ENCODE data around the gene FAM162B.
A peak's percentile ranks its signal among the peaks of the same experiment; 100 is the strongest.
"Not testable (repeated sequence)": the region's sequence is repeated elsewhere in the genome, so short reads cannot be mapped to it uniquely, and the experiment has no call there.

The FAM162B gene

GRCh38 chr6:116766506-116767176 is 1.1 kb upstream of the FAM162B start:
- Histone ChIP-seq H3K27ac (ENCODE audit: low read depth, low read length) (no peak overlapping the region), H3K4me3 (ENCODE audit: low read length) (no peak overlapping the region), H3K4me1 (ENCODE audit: insufficient read depth, low read length) (peaks cover 9% of the 10 kb centered on the region; the same call in 1 of the 2 replicates), H3K9ac (ENCODE audit: low read depth, low read length) (no peak overlapping the region), H3K36me3 (ENCODE audit: insufficient read depth, low read length) (no peaks in the 10 kb centered on the region), H3K27me3 (ENCODE audit: insufficient read depth, low read length) (peaks cover 46% of the 10 kb centered on the region), H3K9me3 (ENCODE audit: insufficient read depth, low read depth, low read length) (no peaks in the 10 kb centered on the region)
- 90% methylated on average over 5 of the region's 5 CpGs for WGBS

GRCh38 chr6:116764629-116764960 is 924 bp downstream of the FAM162B start:
- Histone ChIP-seq H3K36me3 (ENCODE audit: insufficient read depth, low read length) (no peaks in the 10 kb centered on the region), H3K4me3 (ENCODE audit: low read length) (peak overlapping the region; percentile 71), H3K4me1 (ENCODE audit: insufficient read depth, low read length) (peaks cover 9% of the 10 kb centered on the region; the same call in 1 of the 2 replicates), H3K9me3 (ENCODE audit: insufficient read depth, low read depth, low read length) (no peaks in the 10 kb centered on the region), H3K9ac (ENCODE audit: low read depth, low read length) (peak overlapping the region; percentile 7; the same call in 1 of the 2 replicates), H3K27me3 (ENCODE audit: insufficient read depth, low read length) (peaks cover 46% of the 10 kb centered on the region), H3K27ac (ENCODE audit: low read depth, low read length) (no peak overlapping the region)
- 6% methylated on average over 19 of the region's 19 CpGs for WGBS

GRCh38 chr6:116763906-116764628 is 1.5 kb downstream of the FAM162B start:
- no peaks in the 10 kb centered on the region for H3K36me3 ChIP-seq (ENCODE audit: insufficient read depth, low read length)
- no peak overlapping the region for H3K27ac ChIP-seq (ENCODE audit: low read depth, low read length)
- peaks cover 9% of the 10 kb centered on the region; the same call in 1 of the 2 replicates for H3K4me1 ChIP-seq (ENCODE audit: insufficient read depth, low read length)
- peaks cover 46% of the 10 kb centered on the region for H3K27me3 ChIP-seq (ENCODE audit: insufficient read depth, low read length)
- 53% methylated on average over 8 of the region's 11 CpGs for WGBS
- peak overlapping the region; percentile 71 for H3K4me3 ChIP-seq (ENCODE audit: low read length)
- no peaks in the 10 kb centered on the region for H3K9me3 ChIP-seq (ENCODE audit: insufficient read depth, low read depth, low read length)
- no peak overlapping the region; the same call in 1 of the 2 replicates for H3K9ac ChIP-seq (ENCODE audit: low read depth, low read length)

- H3K36me3 ChIP-seq (ENCODE audit: insufficient read depth, low read length), result no peaks in the 10 kb centered on the region
- no peak overlapping the region for H3K27ac ChIP-seq (ENCODE audit: low read depth, low read length)
- no peak overlapping the region for H3K4me3 ChIP-seq (ENCODE audit: low read length)
- no peak overlapping the region for H3K9ac ChIP-seq (ENCODE audit: low read depth, low read length)
- H3K27me3 ChIP-seq (ENCODE audit: insufficient read depth, low read length), result peaks cover 46% of the 10 kb centered on the region
- no peaks in the 10 kb centered on the region for H3K9me3 ChIP-seq (ENCODE audit: insufficient read depth, low read depth, low read length)
- H3K4me1 ChIP-seq (ENCODE audit: insufficient read depth, low read length), result peaks cover 9% of the 10 kb centered on the region; the same call in 1 of the 2 replicates
Measured at GRCh38 chr6:116763048-116763447, 2.5 kb downstream of the FAM162B start.

GRCh38 chr6:116762235-116762634 is 3.3 kb downstream of the FAM162B start:
- H3K9me3 ChIP-seq (ENCODE audit: insufficient read depth, low read depth, low read length), result no peaks in the 10 kb centered on the region
- H3K9ac ChIP-seq (ENCODE audit: low read depth, low read length), result no peak overlapping the region
- no peak overlapping the region for H3K27ac ChIP-seq (ENCODE audit: low read depth, low read length)
- no peak overlapping the region for H3K4me3 ChIP-seq (ENCODE audit: low read length)
- peaks cover 43% of the 10 kb centered on the region for H3K27me3 ChIP-seq (ENCODE audit: insufficient read depth, low read length)
- no CpG with 5 or more reads among the region's 1 CpG for WGBS
- H3K36me3 ChIP-seq (ENCODE audit: insufficient read depth, low read length), result no peaks in the 10 kb centered on the region
- H3K4me1 ChIP-seq (ENCODE audit: insufficient read depth, low read length), result peaks cover 9% of the 10 kb centered on the region; the same call in 1 of the 2 replicates

- peaks cover 9% of the 10 kb centered on the region; the same call in 1 of the 2 replicates for H3K4me1 ChIP-seq (ENCODE audit: insufficient read depth, low read length)
- H3K27ac ChIP-seq (ENCODE audit: low read depth, low read length), result no peak overlapping the region
- H3K36me3 ChIP-seq (ENCODE audit: insufficient read depth, low read length), result no peaks in the 10 kb centered on the region
- H3K27me3 ChIP-seq (ENCODE audit: insufficient read depth, low read length), result peaks cover 39% of the 10 kb centered on the region
- H3K9ac ChIP-seq (ENCODE audit: low read depth, low read length), result no peak overlapping the region
- no peak overlapping the region for H3K4me3 ChIP-seq (ENCODE audit: low read length)
- H3K9me3 ChIP-seq (ENCODE audit: insufficient read depth, low read depth, low read length), result no peaks in the 10 kb centered on the region
- WGBS, result 72% methylated on average over 4 of the region's 4 CpGs
Measured at GRCh38 chr6:116761779-116762178, 3.7 kb downstream of the FAM162B start.

- Histone ChIP-seq H3K36me3 (ENCODE audit: insufficient read depth, low read length) (no peaks in the 10 kb centered on the region), H3K4me1 (ENCODE audit: insufficient read depth, low read length) (no peaks in the 10 kb centered on the region), H3K9me3 (ENCODE audit: insufficient read depth, low read depth, low read length) (no peaks in the 10 kb centered on the region), H3K27me3 (ENCODE audit: insufficient read depth, low read length) (no peaks in the 10 kb centered on the region), H3K4me3 (ENCODE audit: low read length) (no peak overlapping the region), H3K9ac (ENCODE audit: low read depth, low read length) (no peak overlapping the region), H3K27ac (ENCODE audit: low read depth, low read length) (no peak overlapping the region)
- WGBS, result 85% methylated on average over 5 of the region's 5 CpGs
Measured at GRCh38 chr6:116745176-116745575, 20.3 kb downstream of the FAM162B start.

GRCh38 chr6:116741571-116741970 is 23.9 kb downstream of the FAM162B start:
- H3K9ac ChIP-seq (ENCODE audit: low read depth, low read length), result no peak overlapping the region
- no peak overlapping the region for H3K4me3 ChIP-seq (ENCODE audit: low read length)
- H3K4me1 ChIP-seq (ENCODE audit: insufficient read depth, low read length), result no peaks in the 10 kb centered on the region
- no peaks in the 10 kb centered on the region; the same call in 1 of the 2 replicates for H3K36me3 ChIP-seq (ENCODE audit: insufficient read depth, low read length)
- H3K27ac ChIP-seq (ENCODE audit: low read depth, low read length), result no peak overlapping the region
- peaks cover 12% of the 10 kb centered on the region; the same call in 1 of the 2 replicates for H3K9me3 ChIP-seq (ENCODE audit: insufficient read depth, low read depth, low read length)
- WGBS, result no CpG with 5 or more reads among the region's 1 CpG
- no peaks in the 10 kb centered on the region for H3K27me3 ChIP-seq (ENCODE audit: insufficient read depth, low read length)

- not testable (repeated sequence) for H3K4me3 ChIP-seq (ENCODE audit: low read length); H3K9ac ChIP-seq (ENCODE audit: low read depth, low read length); H3K36me3 ChIP-seq (ENCODE audit: insufficient read depth, low read length); H3K27ac ChIP-seq (ENCODE audit: low read depth, low read length); H3K27me3 ChIP-seq (ENCODE audit: insufficient read depth, low read length); H3K4me1 ChIP-seq (ENCODE audit: insufficient read depth, low read length)
- peaks cover 17% of the 10 kb centered on the region for H3K9me3 ChIP-seq (ENCODE audit: insufficient read depth, low read depth, low read length)
- WGBS, result 100% methylated on average over 2 of the region's 3 CpGs
Measured at GRCh38 chr6:116740486-116740885, 25.0 kb downstream of the FAM162B start.

- WGBS, result 97% methylated on average over 2 of the region's 3 CpGs
- H3K4me3 ChIP-seq (ENCODE audit: low read length), result no peak overlapping the region
- H3K9me3 ChIP-seq (ENCODE audit: insufficient read depth, low read depth, low read length), result peaks cover 17% of the 10 kb centered on the region
- H3K36me3 ChIP-seq (ENCODE audit: insufficient read depth, low read length), result peaks cover 22% of the 10 kb centered on the region
- no peak overlapping the region for H3K27ac ChIP-seq (ENCODE audit: low read depth, low read length)
- H3K9ac ChIP-seq (ENCODE audit: low read depth, low read length), result no peak overlapping the region
- H3K27me3 ChIP-seq (ENCODE audit: insufficient read depth, low read length), result no peaks in the 10 kb centered on the region
- no peaks in the 10 kb centered on the region for H3K4me1 ChIP-seq (ENCODE audit: insufficient read depth, low read length)
Measured at GRCh38 chr6:116737004-116737403, 28.5 kb downstream of the FAM162B start.

GRCh38 chr6:116730513-116730912 is 35.0 kb downstream of the FAM162B start:
- no peak overlapping the region for H3K9ac ChIP-seq (ENCODE audit: low read depth, low read length)
- H3K27ac ChIP-seq (ENCODE audit: low read depth, low read length), result no peak overlapping the region
- H3K36me3 ChIP-seq (ENCODE audit: insufficient read depth, low read length), result peaks cover 78% of the 10 kb centered on the region
- H3K9me3 ChIP-seq (ENCODE audit: insufficient read depth, low read depth, low read length), result no peaks in the 10 kb centered on the region
- H3K27me3 ChIP-seq (ENCODE audit: insufficient read depth, low read length), result no peaks in the 10 kb centered on the region
- H3K4me3 ChIP-seq (ENCODE audit: low read length), result no peak overlapping the region
- no peaks in the 10 kb centered on the region for H3K4me1 ChIP-seq (ENCODE audit: insufficient read depth, low read length)
